IPS DF 19.7 (cell line): ENCODE data around the gene MVK.

ENCODE experiments used
- DNase-seq: peaks from one replicate; pipeline ENCODE4 v3.0.0-alpha.2; 2013; ENCODE audit warnings: low read depth, low spot score

The MVK gene

GRCh38 chr12:109545826-109546225, 27.8 kb upstream of the MVK start:
- no peak for DNase-seq

DNA sequence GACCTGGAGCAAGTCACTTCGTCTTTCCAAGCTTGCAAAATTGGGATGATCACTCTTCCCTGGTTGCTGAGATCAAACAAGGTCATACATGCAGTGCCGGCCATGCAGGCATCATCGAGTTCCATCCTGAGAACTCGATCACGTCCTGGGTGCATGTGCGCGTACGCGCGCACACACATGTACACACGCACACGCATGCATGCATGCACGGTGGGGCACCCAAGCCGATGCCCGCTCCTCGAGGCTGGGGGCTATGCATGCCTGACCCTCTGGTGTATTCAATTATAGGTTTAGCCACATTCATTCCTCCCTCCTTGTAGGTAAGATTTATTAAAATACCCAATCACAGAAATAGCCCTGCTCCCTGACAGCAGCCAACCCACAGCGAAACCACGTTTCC, 26.3 kb upstream of the MVK start:
- no peak for DNase-seq

- no peak for DNase-seq
Observed at GRCh38 chr12:109548258-109548657, 25.3 kb upstream of the MVK start.

DNA sequence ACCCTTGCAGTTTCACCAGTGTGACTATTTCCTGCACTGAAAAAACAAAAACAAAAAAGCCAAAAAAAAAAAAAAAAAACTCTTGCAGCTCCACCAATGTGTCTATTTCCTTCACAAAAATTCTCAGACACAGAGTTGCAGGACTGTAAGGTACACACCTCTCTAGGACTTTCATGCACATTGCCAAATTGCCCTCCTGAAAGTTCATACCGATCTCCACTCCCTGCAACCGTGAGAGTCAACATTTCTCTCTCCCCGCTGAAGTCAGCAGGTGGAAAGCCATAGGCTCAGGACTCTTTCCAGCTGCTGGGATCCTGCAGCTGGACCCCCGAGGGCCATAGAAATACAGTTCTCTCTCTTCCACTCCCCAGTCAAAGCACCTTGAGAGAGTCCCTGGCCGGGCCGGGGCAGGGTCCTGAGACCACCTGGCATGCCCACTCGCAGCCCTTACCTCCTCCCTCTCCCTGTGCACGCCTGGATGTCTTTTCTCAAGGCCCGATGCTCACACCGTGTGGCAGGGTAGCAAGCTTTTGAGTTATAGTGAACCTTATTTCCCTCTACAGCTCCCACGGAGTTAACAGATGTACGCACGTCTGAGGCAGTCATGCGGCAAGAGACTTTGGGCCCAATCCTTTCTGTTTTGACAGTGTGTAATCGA, 23.9 kb upstream of the MVK start:
- no peak for DNase-seq

- no peak for DNase-seq
Observed at GRCh38 chr12:109550281-109550680, 23.3 kb upstream of the MVK start.

DNA sequence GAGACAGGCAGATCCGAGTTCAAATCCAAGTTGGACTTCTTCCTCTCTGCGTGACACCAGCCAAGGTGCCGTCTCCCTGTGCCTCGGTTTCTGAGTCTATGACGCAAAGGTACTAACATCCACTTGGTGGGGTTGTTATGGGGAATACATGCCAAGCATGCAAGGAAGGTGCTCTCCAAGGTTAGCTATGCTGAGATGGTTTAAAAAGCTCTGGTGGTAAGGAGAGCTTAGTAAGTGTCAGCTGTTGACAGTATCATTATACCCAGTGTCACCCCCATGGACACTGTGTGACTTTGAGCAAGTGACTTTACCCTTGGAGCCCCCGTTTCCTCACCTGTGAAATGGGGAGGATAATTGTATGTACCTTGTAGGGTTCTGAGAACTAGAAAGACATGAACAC, 22.5 kb upstream of the MVK start:
- no peak for DNase-seq

DNA sequence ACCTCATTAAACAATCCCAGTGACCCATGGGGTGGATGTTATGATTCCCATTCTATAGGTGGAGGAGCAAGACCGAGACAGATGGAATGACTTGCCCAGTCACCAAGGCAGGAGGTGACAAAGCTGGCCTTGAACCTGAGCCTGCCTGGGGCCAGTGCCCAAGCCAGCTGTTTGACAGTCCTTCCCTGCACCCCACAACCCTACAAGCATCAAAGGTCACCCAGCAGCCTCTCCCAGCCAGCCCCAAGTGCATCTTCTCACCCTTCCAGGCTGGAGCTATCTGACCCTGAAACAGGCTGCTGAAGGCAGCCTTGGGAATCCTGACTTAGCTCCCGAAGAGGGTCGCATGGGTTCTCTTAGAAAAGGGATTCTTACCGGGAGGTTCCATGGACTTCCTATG, 20.6 kb upstream of the MVK start:
- DNase-seq: no peak

- no peak for DNase-seq
Observed at GRCh38 chr12:109553483-109553882, 20.1 kb upstream of the MVK start.

DNA sequence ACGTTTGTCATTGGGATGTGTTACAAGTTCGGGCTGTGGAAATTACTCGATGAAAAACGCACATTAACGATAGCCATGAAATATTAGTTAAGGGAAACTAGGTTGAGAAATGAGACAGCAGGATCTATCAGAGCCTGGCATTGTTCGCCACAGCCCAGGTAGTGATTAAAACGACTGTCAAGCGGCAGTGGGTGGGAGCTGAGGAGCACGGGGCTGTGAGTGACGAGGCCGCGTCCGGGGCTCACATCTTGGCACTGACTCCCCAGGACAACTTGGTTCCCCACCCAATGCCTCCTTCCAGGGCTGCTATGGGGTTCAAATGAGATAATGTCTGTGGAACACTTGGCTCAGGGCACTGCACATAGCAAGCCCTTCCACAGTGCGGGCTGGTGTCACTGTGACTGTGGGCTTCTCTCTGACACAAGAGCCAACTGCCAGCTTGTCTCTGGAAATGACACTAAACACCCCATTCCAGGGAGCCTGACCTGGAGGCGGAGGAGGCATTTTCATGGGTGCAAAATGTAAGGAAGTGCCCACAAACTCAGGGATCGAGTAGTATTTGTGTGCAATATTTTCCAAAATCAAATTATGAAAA, 19.6 kb upstream of the MVK start:
- DNase-seq: no peak

DNA sequence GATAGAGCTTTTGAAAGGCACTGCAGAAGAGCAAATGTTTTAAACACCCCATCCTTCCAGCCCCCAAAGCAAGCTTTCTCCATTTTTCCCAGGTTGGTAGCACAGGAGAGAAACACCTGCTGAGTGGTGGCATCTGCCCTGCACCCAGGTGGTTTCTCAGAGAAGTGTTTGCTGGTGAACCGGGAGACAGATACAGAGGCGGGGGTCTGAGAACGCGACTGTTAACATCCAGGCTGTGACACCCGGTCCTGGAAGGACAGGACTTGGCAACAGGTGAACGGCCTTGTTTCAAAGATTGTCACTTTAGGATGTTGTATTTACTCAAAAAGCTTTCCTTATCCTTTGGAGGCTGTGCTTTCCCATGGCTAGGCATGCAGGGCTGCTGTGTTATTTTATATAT, 18.8 kb upstream of the MVK start:
- DNase-seq: no peak

- no peak for DNase-seq
Observed at GRCh38 chr12:109555431-109556315, 17.9 kb upstream of the MVK start.

GRCh38 chr12:109557200-109557599, 16.4 kb upstream of the MVK start:
- no peak for DNase-seq

GRCh38 chr12:109557805-109558204, 15.8 kb upstream of the MVK start:
- DNase-seq: no peak

DNA sequence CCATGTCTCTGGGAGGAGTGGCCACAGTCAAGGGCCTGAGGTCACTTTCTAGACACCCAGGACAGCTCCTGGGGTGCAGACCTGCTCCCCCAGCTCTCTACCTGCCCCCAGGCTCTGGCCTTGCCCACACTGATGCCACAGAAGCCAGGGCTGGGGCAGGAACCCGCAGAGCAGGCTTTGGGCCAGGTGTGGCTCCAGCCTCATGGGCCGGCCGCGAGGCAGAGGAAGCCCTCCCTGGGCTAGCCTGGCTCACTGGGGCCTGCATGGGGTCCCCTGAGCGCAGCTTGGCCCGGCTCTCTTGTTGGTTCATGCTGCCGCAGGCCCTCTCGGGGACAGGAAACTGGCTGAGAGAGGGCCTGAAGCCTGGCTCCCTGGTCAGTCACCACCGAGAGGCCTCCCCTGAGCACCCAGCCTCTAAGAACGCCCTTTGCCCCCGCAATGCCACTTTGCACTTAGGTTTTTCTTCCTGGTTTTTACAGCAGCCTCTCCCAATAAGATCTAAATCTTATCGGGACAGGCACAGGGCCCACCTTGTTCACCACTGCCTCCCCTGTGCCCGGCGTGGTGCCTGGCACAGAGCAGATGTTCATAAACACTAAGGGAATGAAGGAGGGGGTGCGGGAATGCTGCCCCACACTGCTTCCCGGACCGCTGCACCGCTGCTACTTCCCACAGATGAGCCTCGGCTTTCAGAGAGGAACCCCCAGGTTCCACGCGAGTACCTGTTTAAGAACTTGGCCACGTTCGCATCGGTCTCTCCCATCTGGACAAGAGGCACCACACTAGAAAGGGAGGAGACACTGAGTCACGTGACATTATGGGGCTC, 15.0 kb upstream of the MVK start:
- no peak for DNase-seq

- DNase-seq: no peak
Observed at GRCh38 chr12:109559200-109559505, 14.4 kb upstream of the MVK start.

DNA sequence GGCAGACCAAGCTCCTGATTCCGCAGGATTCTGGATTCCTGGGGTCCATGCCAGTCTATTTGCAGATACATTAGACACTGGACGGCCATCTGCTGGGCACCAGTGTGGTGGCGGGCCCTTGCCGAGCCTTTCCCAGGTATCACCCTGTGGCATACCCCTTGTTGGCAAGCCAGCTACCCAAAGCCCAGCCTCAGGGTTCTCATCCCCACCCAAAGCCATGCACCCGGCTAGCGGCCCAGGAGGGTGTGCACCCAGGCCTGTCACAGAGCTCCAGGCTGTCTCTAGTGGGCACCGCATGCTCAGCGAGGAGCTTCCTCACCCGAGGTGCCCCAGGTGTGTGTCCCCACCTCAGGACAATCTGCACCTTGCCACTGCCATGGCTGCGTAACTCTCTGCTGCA, 14.0 kb upstream of the MVK start:
- no peak for DNase-seq

- no peak for DNase-seq
Observed at GRCh38 chr12:109560867-109561710, 12.5 kb upstream of the MVK start.

- DNase-seq: no peak
Observed at GRCh38 chr12:109561711-109562030, 11.9 kb upstream of the MVK start.

DNA sequence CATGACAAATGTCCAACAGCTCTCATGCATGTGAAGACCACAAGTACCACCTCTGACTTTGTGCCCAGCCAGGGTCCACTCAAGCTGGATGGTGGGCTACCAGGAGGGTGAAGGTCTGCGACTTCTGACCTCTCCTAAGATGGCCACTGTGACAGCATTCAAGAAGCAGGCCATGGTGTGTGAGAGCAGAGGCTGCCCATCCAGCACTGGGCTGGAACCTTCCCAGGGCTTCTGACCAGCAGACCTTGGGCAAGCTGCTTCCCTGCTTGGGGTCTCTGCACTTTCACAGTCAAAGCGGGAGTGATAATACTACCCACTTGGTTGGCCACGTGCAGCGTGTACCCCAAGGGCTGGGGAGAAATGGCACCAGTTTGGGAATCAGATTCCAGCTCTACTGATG, 10.7 kb upstream of the MVK start:
- no peak for DNase-seq

DNA sequence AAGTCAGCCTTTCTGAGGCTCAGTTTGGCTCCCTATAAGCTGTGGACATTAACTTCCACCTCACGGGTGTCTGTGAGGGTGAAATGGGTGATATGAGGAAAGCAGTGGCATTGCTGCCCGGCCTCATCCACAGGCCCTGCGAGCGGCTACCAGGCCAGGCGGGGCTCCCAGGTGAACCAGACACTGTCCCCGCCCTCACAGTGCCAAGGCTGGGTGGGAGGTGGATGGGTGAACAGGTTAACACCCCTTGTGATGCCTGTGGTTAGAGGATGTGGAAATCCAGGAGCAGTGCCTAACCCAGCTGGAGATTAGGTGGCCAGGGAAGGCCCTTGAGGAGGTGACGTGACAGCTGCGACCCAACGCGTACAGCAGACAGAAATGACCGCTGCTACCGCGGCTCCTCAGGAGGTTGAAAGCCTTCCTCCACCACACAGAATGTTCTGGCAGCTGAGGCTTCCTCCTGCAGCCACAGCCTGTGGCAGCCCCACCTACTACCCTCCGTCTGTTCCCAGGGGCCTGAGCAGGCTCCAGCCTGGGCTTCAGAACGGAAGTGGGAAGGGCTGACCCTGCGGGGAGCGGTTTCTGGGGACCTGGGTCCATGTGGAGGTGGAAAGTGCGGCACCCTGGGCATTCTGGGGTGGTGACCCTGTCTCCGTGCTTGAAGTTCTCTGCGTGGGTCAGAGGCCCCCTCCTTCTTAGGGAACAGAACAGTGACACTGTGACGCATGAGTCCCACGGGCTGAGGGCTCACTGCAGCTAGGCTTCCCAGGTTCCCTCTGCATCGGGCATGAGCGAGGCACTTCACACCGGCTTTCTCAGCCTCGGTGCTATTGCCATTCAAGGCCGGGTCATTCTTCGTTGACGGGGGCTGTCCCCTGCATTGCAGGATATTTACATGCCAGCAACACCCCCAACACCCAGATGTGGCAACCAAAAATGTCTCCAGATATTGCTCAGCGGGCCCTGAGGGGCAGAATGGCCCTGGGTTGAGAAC, 10.0 kb upstream of the MVK start:
- no peak for DNase-seq
